GM21825 (cell line): ENCODE data around the gene LMX1B.

Experiments
- ATAC-seq: cut with Tn5 transposase; IDR thresholded peaks from one replicate; pipeline ENCODE4 v1.9.1; 2021; ENCODE audit warnings: mild to moderate bottlenecking, moderate library complexity; ENCODE audit not compliant: unreplicated experiment

Gene LMX1B

GRCh38 chr9:126693428-126693944 lies 79.8 kb downstream of the LMX1B start:
- ATAC-seq: no peak

- no peak for ATAC-seq
These were observed 80.7 kb downstream of the LMX1B start for GRCh38 chr9:126694206-126695081.

- no peak for ATAC-seq
These were observed 81.5 kb downstream of the LMX1B start for GRCh38 chr9:126695186-126695585.

- ATAC-seq: no peak
These were observed 82.1 kb downstream of the LMX1B start for GRCh38 chr9:126695701-126696400.

GRCh38 chr9:126696401-126697145 lies 82.8 kb downstream of the LMX1B start:
- no peak for ATAC-seq

- ATAC-seq: no peak
These were observed 83.6 kb downstream of the LMX1B start for GRCh38 chr9:126697330-126697729.

- no peak for ATAC-seq
These were observed 84.5 kb downstream of the LMX1B start for GRCh38 chr9:126698251-126698650.

GRCh38 chr9:126698756-126699155 lies 85.0 kb downstream of the LMX1B start:
- ATAC-seq: no peak

GRCh38 chr9:126699401-126699881 lies 85.7 kb downstream of the LMX1B start:
- ATAC-seq: no peak

- ATAC-seq: no peak
These were observed 86.6 kb downstream of the LMX1B start for GRCh38 chr9:126700296-126700695.

GRCh38 chr9:126700903-126701812 lies 87.4 kb downstream of the LMX1B start:
- no peak for ATAC-seq

GRCh38 chr9:126701813-126702140 lies 88.0 kb downstream of the LMX1B start:
- no peak for ATAC-seq

GRCh38 chr9:126702151-126703001 lies 88.6 kb downstream of the LMX1B start:
- ATAC-seq: no peak

GRCh38 chr9:126703002-126703865 lies 89.5 kb downstream of the LMX1B start:
- ATAC-seq: no peak

GRCh38 chr9:126703866-126704156 lies 90.1 kb downstream of the LMX1B start:
- no peak for ATAC-seq

GRCh38 chr9:126704157-126704891 lies 90.6 kb downstream of the LMX1B start:
- no peak for ATAC-seq

- ATAC-seq: no peak
These were observed 91.4 kb downstream of the LMX1B start for GRCh38 chr9:126704892-126705766.
